GM18951 (cell line): ENCODE data around the gene CCL24.
"Not testable (repeated sequence)": the region's sequence is repeated elsewhere in the genome, so short reads cannot be mapped to it uniquely, and the experiment has no call there.

Experiments used
- POLR2A ChIP-seq: IDR thresholded peaks from 4 replicates; pipeline ENCODE4 v1.6.1; 2011; ENCODE audit warnings: mild to moderate bottlenecking; ENCODE audit not compliant: insufficient read length, insufficient read depth; ENCODE audit errors: extremely low read depth
- in situ Hi-C: fragments of 300-500 bp; cut with MboI; formaldehyde crosslinking; loops from one replicate; pipeline ENCODE4 v1.12.0; 2022; ENCODE audit warnings: low sequenced_read_pairs, mixed read lengths, inconsistent platforms; ENCODE audit not compliant: unreplicated experiment

CCL24 gene

DNA sequence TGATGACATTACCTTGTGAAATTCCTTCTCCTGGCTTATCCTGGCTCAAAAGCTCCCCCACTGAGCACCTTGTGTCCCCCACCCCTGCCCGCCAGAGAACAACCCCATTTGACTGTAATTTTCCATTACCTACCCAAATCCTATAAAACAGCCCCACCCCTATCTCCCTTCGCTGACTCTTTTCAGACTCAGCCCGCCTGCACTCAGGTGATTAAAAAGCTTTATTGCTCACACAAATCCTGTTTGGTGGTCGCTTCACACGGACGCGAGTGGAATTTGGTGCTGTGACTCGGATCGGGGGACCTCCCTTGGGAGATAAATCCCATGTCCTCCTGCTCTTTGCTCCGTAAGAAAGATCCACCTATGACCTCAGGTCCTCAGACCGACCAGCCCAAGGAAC is 34.6 kb downstream of the CCL24 start:
- in situ Hi-C loops, result not testable (repeated sequence)

DNA sequence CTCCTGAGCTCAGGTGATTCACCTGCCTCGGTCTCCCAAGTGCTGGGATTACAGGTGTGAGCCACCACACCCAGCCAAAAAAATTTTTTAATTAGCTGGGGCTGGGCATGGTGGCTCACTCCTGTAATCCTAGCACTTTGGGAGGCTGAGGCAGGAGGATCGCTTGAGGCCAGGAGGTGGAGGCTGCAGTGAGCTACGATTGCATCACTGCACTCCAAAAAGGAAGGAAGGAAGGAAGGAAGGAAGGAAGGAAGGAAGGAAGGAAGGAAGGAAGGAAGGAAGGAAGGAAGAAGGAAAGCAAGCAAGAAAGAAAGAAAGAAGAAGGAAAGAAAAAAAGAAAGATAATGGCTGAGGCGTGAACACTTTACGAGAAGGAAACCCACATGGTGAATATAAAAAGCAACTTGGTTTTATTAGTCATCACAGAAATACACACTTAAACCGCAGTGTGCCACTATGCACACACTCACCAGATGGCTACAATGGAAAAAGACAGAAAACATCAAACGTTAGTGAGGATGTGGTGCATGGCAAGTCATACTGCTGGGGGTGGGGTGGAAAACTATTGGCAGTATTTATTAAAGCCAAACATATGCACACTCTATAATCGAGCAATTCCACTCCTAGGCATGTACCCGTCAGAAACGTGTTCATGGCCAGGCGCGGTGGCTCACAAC is 37.2 kb downstream of the CCL24 start:
- TF ChIP-seq POLR2A, result no peak
- in situ Hi-C loops, result no loop called here

DNA sequence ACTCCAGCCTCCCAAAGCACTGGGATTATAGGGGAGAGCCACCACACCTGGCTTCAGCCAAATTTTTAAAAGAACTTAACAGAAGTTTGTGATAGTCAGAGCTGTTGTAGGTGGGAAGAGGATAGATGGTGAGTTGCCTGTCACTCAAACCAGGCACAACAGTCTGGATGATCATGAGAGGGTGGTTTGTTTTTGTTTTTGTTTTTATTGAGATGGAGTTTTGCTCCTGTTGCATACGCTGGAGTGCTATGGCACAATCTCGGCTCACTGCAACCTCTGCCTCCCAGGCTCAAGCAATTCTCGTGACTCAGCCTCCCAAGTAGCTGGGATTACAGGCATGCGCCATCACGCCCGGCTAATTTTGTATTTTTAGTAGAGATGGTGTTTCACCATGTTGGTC is 39.6 kb downstream of the CCL24 start:
- in situ Hi-C loops, result loop anchor here (25.0 kb wide), 1 partner anchor 337 kb away; no protein-coding TSS in a partner anchor

DNA sequence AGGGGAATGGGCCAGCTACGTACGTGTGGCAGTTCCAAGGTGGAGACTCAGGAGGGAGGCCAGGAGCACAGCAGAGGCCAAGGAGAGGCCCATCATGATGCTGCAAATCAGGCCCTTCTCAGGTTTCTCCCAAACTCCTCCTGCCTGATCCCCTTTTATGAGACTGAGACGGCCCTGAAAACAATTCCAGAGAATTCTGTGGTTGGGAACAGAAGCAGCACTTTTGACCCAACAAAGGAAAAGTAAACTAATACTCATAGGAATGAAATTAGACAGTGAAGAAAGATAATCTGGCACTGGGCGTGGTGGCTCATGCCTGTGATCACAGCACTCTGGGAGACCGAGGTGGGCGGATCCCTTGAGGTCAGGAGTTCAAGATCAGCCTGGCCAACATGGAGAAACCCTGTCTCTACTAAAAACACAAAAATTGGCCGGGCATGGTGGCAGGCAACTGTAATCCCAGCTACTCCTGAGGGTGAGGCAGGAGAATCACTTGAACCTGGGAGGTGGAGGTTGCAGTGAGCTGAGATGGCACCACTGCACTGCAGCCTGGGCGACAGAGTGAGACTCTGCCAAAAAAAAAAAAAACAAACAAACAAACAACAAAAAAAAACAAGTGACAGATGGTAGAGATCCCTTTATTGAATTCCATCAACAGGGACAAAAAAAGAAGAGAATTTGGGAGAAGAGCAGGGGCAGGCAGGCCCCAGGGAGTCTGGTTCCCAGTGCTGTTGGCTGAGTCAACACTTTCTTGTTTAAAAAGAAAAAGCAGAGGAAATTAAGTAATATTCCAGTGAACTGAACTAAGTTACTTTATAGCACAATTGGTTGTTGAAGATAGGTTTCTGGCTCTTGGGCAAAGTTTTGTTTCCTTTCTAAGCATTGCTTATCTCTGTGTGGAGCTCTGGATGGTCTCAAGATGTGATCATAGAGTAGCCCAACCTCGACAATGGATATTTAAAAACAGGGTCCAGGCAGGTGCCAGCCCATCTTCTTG is 41.2 kb downstream of the CCL24 start, which contains the start of gene CCL26:
TSS of gene CCL26 (minus strand) at position 131 of the 997 bp plus-strand sequence. CDS start at position 96, 35 bp downstream.
- TF ChIP-seq POLR2A, result no peak
- in situ Hi-C loops, result loop anchor here (25.0 kb wide), 1 partner anchor 335 kb away; no protein-coding TSS in a partner anchor

DNA sequence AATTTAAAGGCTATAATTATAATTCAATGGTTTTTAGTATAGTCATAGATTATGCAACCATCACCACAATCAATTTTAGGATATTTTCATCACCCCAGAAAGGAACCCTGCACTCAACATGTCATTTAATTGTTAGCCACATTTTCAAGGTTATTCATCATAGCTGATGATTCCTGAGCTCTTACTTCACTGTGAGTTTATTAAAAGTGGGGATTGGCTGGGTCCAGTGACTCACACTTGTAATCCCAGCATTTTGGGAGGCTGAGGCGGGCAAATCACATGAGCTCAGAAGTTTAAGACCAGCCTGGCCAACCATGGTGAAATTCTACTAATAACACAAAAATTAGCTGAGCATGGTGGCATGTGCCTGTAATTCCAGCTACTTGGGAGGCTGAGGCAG is 42.4 kb downstream of the CCL24 start:
- no peak for TF ChIP-seq POLR2A
- in situ Hi-C loops, result loop anchor here (25.0 kb wide), 1 partner anchor 334 kb away; no protein-coding TSS in a partner anchor

DNA sequence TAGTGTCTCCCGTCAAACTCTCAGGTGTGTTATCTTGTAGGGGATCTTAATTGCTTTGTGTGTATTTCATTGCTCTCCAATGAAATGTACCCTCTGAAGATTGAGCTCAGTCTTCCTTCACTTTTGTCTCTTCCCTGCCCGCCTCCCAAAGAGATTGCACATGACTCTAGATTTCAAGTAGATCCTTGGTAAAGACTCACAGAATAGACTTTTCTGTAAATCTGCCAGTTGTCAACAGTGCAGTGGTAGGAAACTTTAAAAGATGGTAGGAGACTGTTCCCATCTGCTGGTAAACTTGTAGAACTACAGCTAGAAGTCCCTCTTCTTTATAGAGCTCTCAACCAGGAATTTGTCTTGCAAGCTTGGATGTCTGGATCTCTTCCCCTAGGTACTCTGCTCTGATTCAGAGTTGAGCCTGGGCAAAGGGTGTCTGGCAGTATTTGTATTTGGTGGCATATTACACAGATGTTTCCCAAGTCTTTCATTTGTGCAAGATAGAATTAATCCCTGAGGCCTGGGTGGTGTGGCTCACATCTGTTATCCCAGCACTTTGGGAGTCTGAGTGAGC is 51.2 kb downstream of the CCL24 start:
- no peak for TF ChIP-seq POLR2A
- in situ Hi-C loops, result loop anchor here (5.0 to 25.0 kb wide), 2 partner anchors 120 to 325 kb away; no protein-coding TSS in a partner anchor

DNA sequence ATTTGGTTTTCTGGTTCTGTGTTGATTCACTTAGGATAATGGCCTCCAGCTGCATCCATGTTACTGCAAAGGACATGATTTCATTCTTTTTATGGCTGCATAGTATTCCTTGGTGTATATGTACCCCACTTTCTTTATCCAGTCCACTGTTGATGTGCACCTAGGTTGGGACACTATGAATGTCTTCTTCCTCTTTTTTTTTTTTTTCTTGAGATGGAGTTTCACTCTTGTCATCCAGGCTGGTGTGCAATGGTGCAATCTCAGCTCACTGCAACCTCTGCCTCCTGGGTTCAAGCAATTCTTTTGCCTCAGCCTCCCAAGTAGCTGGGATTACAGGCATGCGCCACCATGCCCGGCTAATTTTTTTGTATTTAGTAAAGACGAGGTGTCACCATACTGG is 51.8 kb downstream of the CCL24 start:
- in situ Hi-C loops, result loop anchor here (5.0 to 25.0 kb wide), 2 partner anchors 120 to 324 kb away; no protein-coding TSS in a partner anchor
